GM19099 (cell line): ENCODE data around the gene ZFYVE21.

ENCODE experiments used
- POLR2A ChIP-seq: IDR thresholded peaks from 3 replicates; pipeline ENCODE4 v1.6.1; 2011; ENCODE audit warnings: low read depth; ENCODE audit not compliant: insufficient read length; ENCODE audit errors: extremely low read depth

The ZFYVE21 gene

DNA sequence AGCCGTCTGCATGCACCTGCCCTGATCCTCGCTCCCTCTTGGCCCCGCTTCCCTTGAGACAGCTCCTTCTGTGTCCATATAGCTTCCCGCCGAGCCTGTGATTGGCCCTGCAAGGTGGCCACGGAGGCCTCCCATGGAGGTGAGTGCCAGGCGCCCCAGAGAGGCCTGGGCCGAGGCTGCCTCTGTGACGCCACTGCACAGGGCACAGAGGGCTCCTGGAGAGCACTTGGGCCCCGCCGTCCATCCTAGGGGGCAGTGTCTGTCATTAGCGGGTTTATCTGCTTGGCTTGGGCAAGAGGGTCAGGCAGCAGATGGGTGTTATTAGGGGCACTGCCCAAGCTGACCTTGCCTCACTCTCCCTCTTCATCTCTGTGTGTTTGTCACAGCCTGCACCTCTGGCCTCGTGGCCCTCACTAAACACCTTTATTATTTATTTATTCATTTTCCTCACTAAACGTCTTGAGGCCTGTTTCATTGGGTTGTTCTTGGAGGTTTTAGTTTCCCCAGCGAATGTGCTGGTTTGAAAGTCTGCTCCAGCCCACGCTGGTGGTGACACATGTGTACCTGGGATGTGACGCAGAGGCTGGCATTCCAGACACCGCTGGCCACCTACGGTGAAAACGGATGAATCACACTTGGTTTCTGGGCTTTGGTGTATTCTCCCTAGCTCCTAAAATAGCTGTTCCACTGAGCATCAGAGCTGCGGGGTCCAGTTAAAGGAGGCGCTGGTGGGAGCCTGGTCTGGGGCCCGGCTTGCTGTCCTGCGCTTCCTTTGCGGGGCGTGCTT is 5.9 kb downstream of the ZFYVE21 start:
- TF ChIP-seq POLR2A, result no peak

DNA sequence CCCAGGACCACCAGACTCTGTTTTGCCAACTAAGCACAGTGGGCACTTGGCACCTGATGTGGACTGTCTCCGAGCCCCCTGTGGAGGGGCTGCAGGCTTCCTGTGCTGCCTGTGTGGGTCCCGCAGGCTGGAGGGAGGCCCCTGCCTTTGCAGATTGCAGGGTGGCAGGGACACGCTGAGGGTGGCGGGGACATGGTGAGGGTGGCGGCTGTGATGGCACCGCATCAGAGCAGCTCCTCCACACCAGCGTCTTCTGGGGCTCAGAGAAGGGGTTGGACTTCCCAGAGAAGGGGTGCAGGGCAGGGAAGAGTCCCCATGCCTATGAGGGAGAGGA is 8.1 kb downstream of the ZFYVE21 start:
- no peak for TF ChIP-seq POLR2A

DNA sequence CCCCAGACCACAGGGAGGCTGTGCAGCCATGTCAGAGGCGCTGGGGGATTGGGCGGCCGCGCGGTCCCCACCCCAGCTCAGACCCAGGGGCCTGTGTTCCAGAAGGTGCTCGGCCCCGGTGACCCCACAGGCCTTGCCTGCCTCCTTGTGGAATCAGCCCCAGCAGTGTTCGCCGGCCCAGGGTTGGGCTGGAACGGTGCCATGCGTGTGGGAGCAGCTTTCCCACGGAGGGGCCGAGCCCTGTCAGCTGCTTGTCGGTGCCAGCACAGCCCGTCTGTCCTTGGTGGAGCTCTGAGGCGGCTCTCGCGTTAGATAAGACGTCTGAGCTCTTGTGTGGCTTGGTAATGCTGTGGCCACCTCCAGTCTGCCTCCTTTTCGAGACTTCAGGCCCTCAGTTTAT is 8.5 kb downstream of the ZFYVE21 start:
- TF ChIP-seq POLR2A, result no peak

DNA sequence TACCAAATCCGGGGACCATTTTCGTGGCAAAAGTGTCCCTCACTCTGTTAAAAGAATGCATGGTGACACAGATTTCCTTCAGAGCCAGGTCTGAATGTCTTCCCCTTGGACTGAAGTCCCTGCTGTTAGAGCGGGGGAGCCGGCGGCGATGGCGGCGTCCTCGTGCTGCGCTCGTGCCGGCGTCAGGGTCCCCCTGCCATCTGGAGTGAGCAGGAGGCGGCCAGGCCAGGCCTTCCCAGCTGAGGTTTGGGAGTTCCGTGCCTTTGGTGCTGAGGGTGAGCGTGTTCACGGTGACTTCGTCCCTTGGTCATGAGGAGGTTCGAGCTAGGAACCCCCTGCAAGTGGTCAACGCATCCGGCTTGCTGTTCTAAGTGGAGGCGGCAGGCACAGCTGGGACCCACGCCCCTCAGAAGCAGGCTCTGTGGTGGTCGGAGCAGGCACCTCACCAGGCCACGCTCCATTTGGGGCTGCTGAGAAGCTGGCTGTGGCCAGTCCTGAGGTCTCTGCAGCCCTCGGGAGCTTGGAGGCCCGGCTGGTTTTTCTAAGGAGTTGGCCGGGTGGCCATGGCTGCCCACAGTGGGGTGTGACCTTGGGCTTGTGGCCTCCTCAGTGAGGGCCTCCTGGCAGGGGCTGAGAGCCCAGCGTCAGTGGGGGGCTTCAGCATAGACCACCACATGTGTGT is 9.5 kb downstream of the ZFYVE21 start:
- no peak for TF ChIP-seq POLR2A

DNA sequence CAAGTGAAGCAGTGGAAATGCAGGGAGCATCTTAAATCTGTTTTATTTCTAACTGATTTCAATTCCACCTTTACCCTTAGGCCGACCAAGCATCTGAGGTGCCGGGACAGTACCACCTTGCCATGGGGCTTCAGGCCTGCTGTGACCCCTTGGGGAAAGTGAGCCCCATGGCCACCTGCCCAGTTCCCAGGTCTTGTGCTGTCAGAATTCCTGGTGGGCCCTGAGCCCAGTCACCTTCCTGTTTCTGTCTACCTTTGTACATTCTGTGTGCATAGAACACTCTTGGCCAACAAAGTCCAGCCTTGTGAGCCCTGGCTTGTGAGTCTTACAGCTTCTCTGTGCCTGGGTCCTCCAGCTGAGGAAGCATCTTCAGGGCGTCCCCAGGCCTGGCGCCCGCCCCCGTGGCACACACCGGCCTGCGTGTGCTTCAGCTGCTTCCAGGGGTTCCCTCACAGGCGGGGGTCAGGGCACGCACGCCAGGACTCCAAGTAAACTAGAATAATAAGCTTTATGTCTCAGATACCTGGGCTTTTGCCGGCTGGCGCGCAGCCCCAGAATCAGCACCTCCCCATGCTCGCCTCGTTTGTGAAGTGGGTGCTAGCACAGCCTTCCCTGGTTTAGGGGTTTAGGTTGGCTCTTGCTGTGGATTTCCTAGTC is 10.3 kb downstream of the ZFYVE21 start:
- no peak for TF ChIP-seq POLR2A

DNA sequence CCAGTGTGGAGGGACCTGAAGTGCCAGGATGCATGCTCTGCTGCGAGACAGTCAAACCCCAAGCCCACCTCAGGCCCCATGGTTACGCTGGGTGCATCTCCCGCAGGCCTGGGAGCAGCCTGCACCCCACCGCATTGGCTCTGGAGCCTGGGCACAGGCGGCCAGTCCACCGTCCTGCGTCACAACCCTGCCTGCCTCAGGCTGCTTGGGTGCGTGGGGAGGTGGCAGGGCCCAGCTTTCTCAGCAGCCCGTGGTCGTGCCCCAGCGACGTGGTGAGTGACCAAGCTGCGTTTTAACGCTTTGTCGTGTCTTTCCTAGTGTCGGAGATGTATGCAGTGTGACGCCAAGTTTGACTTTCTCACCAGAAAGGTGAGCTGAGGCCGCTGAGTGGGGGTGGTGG is 10.9 kb downstream of the ZFYVE21 start:
- no peak for TF ChIP-seq POLR2A

DNA sequence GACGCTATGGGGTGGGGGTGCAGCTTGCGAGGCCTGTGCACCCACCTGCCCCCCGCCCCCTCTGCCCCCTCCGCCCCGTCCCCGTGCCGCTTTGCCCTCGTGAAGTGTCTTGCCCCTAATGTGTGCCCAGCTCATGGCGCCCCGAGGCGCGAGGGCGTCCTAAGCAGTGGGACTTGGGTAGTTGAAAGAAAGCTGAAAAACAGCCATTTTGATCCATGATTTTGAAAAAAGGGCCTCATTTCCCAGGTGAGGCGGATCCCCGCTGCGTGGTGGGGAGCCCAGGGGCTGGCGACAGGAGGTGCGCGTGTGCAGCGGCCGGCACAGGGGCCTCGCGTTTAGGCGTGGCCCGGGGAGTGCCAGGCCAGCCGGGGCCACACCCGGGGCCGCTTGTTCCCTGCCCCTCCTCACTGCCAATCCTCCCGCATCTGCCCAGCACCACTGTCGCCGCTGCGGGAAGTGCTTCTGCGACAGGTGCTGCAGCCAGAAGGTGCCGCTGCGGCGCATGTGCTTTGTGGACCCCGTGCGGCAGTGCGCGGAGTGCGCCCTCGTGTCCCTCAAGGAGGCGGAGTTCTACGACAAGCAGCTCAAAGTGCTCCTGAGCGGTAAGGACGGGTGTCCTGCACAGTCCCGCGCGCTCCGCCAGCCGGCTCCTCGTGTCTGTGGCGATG is 11.8 kb downstream of the ZFYVE21 start:
- TF ChIP-seq POLR2A, result no peak

DNA sequence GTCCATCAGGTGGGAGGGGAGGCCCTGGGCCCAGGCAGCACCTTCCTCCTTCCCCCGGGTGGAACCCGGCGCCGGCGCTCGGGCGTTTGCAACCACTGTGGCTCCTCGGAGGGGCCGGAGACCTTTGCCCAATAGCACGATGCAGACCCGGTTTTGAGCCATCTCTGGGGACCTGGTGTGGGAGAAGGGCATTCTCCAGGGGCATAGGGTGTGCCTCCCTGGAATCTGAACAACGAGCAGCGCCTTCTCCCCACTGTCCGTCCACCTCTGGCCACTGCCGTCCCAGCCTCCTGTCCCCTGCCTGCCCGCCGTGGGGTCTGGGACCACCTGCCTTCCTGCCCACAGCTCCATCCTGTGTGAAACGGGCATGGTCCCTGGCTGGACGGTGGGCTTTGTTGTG is 12.5 kb downstream of the ZFYVE21 start:
- no peak for TF ChIP-seq POLR2A

DNA sequence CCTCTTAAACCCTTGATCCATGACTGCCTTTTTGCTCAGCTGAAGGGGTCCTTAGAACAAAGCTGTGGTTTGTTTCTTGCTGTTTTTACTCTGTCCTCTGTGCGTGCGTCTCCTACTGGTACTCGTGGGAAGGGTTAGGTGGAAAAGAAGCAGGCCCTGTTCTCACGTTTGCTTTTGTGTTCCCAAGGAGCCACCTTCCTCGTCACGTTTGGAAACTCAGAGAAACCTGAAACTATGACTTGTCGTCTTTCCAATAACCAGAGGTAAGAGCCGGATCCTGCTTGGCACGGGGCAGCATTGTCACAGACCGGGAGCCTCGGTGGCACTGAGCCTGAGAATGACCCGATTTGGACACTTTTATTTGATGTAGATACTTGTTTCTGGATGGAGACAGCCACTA is 13.1 kb downstream of the ZFYVE21 start:
- no peak for TF ChIP-seq POLR2A

DNA sequence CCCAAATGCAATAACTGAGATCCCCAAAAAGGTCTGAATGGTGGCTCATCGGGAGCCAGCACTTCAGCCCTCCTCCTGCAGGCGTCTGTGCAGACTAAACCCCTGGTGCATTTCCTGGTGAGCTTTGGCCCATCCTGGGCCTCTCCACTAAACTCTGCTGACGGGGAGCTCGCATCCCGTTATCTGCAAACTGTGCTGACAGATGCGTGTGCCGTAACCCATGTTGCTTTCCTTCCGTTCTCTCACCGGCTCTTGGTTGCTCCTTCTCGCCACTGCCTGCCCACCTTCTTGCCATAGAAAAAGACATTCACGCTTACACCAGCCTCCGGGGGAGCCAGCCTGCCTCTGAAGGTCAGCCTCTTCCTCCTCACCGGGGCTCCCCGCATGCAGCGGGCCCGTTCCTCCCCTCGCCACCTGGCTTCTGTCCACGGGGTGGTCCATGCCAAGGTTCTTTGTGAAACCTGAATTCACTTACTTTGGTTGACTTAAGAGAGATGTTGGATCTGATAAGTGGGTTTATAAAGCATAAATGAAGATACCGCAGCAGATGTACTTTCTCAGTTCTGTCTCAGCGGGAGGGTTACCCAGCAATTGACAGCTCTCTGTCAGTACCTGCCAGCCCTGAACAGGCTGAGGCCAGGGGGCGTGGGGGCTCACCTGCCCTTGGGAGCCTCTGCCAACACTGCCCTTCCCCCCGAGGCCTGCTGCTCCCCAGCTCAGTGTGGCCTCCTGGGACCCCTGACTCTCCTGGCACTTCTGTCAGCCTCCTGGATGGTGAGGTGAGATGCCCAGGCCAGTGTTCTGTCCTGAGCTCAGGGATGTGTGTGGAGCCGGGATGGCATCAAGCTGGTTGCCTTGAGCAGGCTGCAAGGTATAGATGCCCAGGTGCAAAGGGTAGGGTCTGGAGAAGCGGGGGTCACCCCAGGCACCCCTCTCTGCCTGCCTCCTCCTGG is 14.2 kb downstream of the ZFYVE21 start:
- TF ChIP-seq POLR2A, result no peak

DNA sequence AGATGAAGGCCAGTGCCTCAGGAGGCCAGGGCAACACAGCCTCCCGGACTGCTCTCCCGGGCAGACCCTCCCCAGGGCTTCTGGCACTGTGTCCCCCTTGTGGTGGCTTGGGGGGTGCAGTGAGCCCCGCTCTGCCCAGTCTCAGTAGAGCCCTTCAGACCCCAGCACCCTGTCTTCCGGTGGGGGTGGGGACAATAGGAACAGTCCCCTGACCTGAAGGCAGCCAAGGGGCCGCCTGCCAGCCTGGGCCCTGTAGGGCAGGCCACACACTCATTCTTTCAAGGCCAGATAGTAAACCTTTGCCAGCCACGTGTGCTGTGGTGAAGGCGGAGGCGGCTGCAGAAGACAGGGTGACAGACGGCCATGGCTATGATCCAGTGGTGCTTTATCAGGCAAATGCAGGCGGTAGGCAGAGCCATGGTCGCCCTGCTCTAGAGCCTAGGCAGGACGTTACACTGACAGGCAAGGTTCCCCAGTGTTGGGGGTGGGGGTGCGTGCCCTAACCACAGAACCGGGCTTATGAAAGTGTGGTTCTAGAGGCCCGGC is 15.0 kb downstream of the ZFYVE21 start:
- no peak for TF ChIP-seq POLR2A

DNA sequence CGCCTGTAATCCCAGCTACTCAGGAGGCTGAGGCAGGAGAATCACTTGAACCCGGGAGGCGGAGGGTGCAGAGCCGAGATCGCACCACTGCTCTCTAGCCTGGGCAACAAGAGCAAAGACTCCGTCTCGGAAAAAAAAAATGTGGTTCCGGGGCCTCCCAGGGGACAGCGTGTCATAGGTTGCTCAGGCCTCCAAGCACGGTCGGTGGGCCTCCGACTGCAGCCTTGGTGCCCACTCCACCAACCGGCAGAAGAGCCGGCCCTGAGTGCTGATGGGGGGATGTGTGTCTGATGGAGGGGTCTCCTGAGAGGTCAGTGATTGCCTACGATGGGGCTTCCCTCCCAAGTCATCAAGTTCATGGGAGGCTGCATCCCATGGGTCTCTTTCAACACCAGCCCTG is 15.9 kb downstream of the ZFYVE21 start:
- no peak for TF ChIP-seq POLR2A

DNA sequence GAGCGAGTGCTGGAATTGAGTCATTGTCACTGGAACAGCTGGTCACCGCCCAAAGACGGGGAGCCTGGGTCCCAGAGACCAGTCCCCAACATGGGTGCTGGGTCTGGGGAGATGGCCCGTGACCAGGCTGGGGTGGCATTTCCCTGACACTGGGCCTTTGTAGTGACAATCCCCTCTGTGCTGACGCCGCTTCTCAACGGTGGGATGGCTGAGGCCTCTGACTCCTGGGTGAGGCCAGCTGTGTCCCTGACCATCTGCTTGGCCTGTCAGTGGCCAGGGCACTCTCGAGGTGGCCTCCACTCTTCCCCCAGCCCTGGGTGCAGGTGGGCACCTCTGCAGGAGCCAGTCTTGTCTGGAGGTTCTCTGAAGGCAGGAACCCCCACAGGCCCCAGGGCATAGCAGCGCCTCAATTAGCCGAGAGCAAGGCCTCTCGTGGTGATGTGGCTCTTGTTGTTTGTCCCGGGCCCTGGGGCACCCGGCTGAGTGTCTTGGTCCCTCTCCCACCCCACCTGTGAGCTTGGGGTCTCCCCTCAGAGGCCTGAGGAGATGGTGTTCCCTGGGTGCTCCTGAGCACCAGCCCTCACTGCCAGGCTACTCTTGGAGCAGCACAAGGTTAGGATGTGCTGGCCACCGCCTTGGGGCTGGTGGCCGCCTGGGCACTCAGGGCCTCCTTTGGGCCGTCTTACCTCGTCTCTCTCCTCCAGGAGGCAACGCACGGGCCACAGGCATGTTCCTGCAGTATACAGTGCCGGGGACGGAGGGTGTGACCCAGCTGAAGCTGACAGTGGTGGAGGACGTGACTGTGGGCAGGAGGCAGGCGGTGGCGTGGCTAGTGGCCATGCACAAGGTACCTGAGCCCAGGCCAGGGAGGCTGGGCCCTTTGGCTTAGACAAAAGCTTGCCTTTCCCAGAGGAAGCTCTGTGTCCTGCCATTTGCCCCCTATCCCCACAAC is 16.6 kb downstream of the ZFYVE21 start:
- no peak for TF ChIP-seq POLR2A
